Endothelial cell of umbilical vein (primary cell): ENCODE measurements around the gene SERPINB5. TPM values are rescaled to one million over a fixed set of nuclear protein-coding genes. Genes with fewer than 3 reads are reported as not detected.

ENCODE experiments used
- BruUV-seq: library from RNA; stranded (reverse); fragments of 400-500 nt; replicated peaks from 2 replicates; lab custom pipeline; 2021; lab: Mats Ljungman, UMichigan
- CTCF ChIA-PET: fragments of 300-600, 350-600 bp; sonication (Branson Sonifier 250); formaldehyde crosslinking; loops from one replicate; lab custom pipeline; 2021; ENCODE audit warnings: antibody characterized with exemption, inconsistent platforms; lab: Charles Lee
- POLR2A ChIA-PET: fragments of 300-600, 350-600 bp; sonication (Branson Sonifier 250); formaldehyde crosslinking; loops from one replicate; lab custom pipeline; 2021; ENCODE audit warnings: antibody characterized with exemption, inconsistent platforms; lab: Charles Lee
- DNase-seq: peaks from one replicate; pipeline ENCODE4 v3.0.0-alpha.2; 2011; ENCODE audit warnings: low read depth, low spot score
- FAIRE-seq: peaks from 2 replicates; lab custom pipeline; 2011; peaks lifted over from hg19 to GRCh38; lab: Jason Lieb, UNC
- H2AFZ ChIP-seq: 2 replicates; pipeline ENCODE4 v1.6.0; 2012; ENCODE audit warnings: low read depth, low read length, control low read depth, inconsistent platforms
- H3K27ac ChIP-seq: 2 replicates; pipeline ENCODE4 v1.5.1; 2011; ENCODE audit warnings: low read depth, mild to moderate bottlenecking, control low read depth, low read length, moderate library complexity; ENCODE audit not compliant: insufficient read depth
- H3K27me3 ChIP-seq, 2 experiments: 2 replicates each; pipeline versions ENCODE4 v1.6.0 to v1.6.1; 2011; ENCODE audit warnings: low read length in 2 of 2, mixed read lengths in 1 of 2; ENCODE audit not compliant: control insufficient read depth in 2 of 2, insufficient read depth in 2 of 2
- H3K36me3 ChIP-seq, 2 experiments: 2 replicates in 1 of 2; 3 replicates in 1 of 2; pipeline ENCODE4 v1.5.1; 2011; ENCODE audit warnings: low read length in 2 of 2, mild to moderate bottlenecking in 1 of 2, moderate library complexity in 1 of 2; ENCODE audit not compliant: control insufficient read depth in 2 of 2, insufficient read depth in 2 of 2; ENCODE audit errors: extremely low read depth in 1 of 2
- H3K4me1 ChIP-seq: 3 replicates; pipeline ENCODE4 v1.5.1; 2011; ENCODE audit warnings: mild to moderate bottlenecking, low read length; ENCODE audit not compliant: control insufficient read depth, insufficient read depth; ENCODE audit errors: extremely low read depth
- H3K4me2 ChIP-seq: 2 replicates; pipeline ENCODE4 v1.6.1; 2011; ENCODE audit warnings: low read length, control low read depth, mixed read lengths; ENCODE audit not compliant: insufficient read depth
- H3K4me3 ChIP-seq, 3 experiments: fragments of 200-600 bp in 1 of 3; sonication (generic), shearing (Covaris generic) in 1 of 3; replicated peaks in 1 of 3; 2 replicates each; pipeline ENCODE4 v1.5.1; 2011 to 2016; ENCODE audit warnings: control low read depth in 3 of 3, low read length in 3 of 3, mild to moderate bottlenecking in 2 of 3, inconsistent platforms in 1 of 3, low read depth in 1 of 3, moderate library complexity in 1 of 3; ENCODE audit not compliant: insufficient read depth in 1 of 3
- H3K79me2 ChIP-seq: 2 replicates; pipeline ENCODE4 v1.6.0; 2012; ENCODE audit warnings: low read length, inconsistent platforms; ENCODE audit not compliant: control insufficient read depth, insufficient read depth
- H3K9ac ChIP-seq: replicated peaks from 2 replicates; pipeline ENCODE3; 2011; ENCODE audit warnings: low read length, control low read depth; ENCODE audit not compliant: insufficient read depth; ENCODE audit errors: extremely low read depth
- H3K9me1 ChIP-seq: replicated peaks from 3 replicates; pipeline ENCODE4 v1.6.0; 2011; ENCODE audit warnings: mild to moderate bottlenecking, low read length; ENCODE audit not compliant: control insufficient read depth, insufficient read depth; ENCODE audit errors: extremely low read depth
- H3K9me3 ChIP-seq: replicated peaks from 2 replicates; pipeline ENCODE4 v1.5.1; 2012; ENCODE audit warnings: low read length, inconsistent platforms; ENCODE audit not compliant: control insufficient read depth, insufficient read depth
- H4K20me1 ChIP-seq: replicated peaks from 2 replicates; pipeline ENCODE3; 2011; ENCODE audit warnings: mild to moderate bottlenecking, low read length; ENCODE audit not compliant: control insufficient read depth, insufficient read depth; ENCODE audit errors: extremely low read depth
- CTCF ChIP-seq, 2 donors: IDR thresholded peaks; 1 replicate in 1 of 2; 2 replicates in 1 of 2; pipeline ENCODE4 v1.5.1; 2011; ENCODE audit warnings: low read length in 2 of 2, mild to moderate bottlenecking in 2 of 2, moderate library complexity in 2 of 2, control low read depth in 1 of 2, inconsistent platforms in 1 of 2, low read depth in 1 of 2; ENCODE audit not compliant: insufficient read depth in 1 of 2; ENCODE audit errors: extremely low read depth in 1 of 2
- EZH2 ChIP-seq: IDR thresholded peaks from 2 replicates; pipeline ENCODE4 v1.6.1; 2012; ENCODE audit warnings: borderline replicate concordance, low read depth, mild to moderate bottlenecking, moderate library complexity, low read length, inconsistent platforms; ENCODE audit not compliant: severe bottlenecking
- FOS ChIP-seq: IDR thresholded peaks from 2 replicates; pipeline ENCODE4 v1.6.1; 2011; ENCODE audit warnings: mild to moderate bottlenecking, low read length, moderate library complexity, borderline replicate concordance; ENCODE audit not compliant: insufficient read depth
- GATA2 ChIP-seq: IDR thresholded peaks from 2 replicates; pipeline ENCODE4 v1.7.0; 2011; ENCODE audit warnings: low read depth, mild to moderate bottlenecking, moderate library complexity, mixed read lengths, low read length; ENCODE audit not compliant: insufficient read length, insufficient read depth
- JUN ChIP-seq: IDR thresholded peaks from 2 replicates; pipeline ENCODE4 v1.6.1; 2011; ENCODE audit warnings: borderline replicate concordance, low read depth; ENCODE audit not compliant: insufficient read length, insufficient read depth
- MAX ChIP-seq: IDR thresholded peaks from 2 replicates; pipeline ENCODE4 v1.6.1; 2011; ENCODE audit not compliant: insufficient read depth, insufficient read length
- MYC ChIP-seq: IDR thresholded peaks from one replicate; pipeline ENCODE4 v1.6.1; 2011; ENCODE audit warnings: mild to moderate bottlenecking, low read depth, low read length
- POLR2A ChIP-seq: IDR thresholded peaks from 2 replicates; pipeline ENCODE4 v1.6.1; 2012; ENCODE audit warnings: low read depth, mild to moderate bottlenecking, control low read depth, low read length
- POLR2AphosphoS5 ChIP-seq: IDR thresholded peaks from 2 replicates; pipeline ENCODE4 v1.6.1; 2012; ENCODE audit warnings: low read depth, mild to moderate bottlenecking, control low read depth, low read length, moderate library complexity; ENCODE audit not compliant: insufficient read depth
- dilution Hi-C: fragments of 300-500 bp; cut with MboI; formaldehyde crosslinking; loops from one replicate; pipeline ENCODE4 v1.15.0; 2019; ENCODE audit warnings: low sequenced_read_pairs; ENCODE audit not compliant: extremely low pct_ligation_motif_present
- intact Hi-C: fragments of 100-400 bp; cut with micrococcal nuclease; formaldehyde crosslinking; loops from one replicate; pipeline ENCODE4 v1.10.0; 2022
- polyA plus RNA-seq, 4 experiments: library from polyadenylated mRNA; depleted of rRNA in 3 of 4; stranded (reverse) in 3 of 4; unstranded in 1 of 4; fragments of >200 nt; gene quantifications; 2 replicates each; pipeline versions ENCODE4 v1.2.1 to v1.2.3, GENCODE V29; 2011 to 2012; ENCODE audit warnings: missing spikeins in 1 of 4
- total RNA-seq: library from RNA; stranded (reverse); gene quantifications from 2 replicates; pipeline ENCODE4 v1.2.3, GENCODE V29; 2021

Gene SERPINB5
- total and polyA plus RNA-seq, 2 donors (not counting 3 experiments of a cell fraction or from before 2014, with no cell fraction given) = not detected

GRCh38 chr18:63488160-63488559 lies 11.4 kb downstream of the SERPINB5 start:
- H3K27me3 ChIP-seq = peaks cover 3 to 7% of the 10 kb centered on the region in 2 experiments
- TF ChIP-seq POLR2AphosphoS5 (no peak), EZH2 (no peak), CTCF (IDR thresholded peaks at IDR 0.05; ENCODE audit: extremely low read depth in 1 of 2, insufficient read depth in 1 of 2, low read depth in 1 of 2, low read length in 2 of 2) (no peak), FOS (no peak), MAX (no peak), GATA2 (no peak), POLR2A (no peak), MYC (no peak), JUN (no peak)
- POLR2A ChIA-PET = no interaction called here
- H3K9me1 ChIP-seq = no peaks in the 10 kb centered on the region
- H3K36me3 ChIP-seq = no peaks in the 10 kb centered on the region
- no peaks in the 10 kb centered on the region for H3K9me3 ChIP-seq
- no peak overlapping the region for H2AFZ ChIP-seq
- no peak for FAIRE-seq
- H4K20me1 ChIP-seq = no peaks in the 10 kb centered on the region
- H3K4me1 ChIP-seq = no peaks in the 10 kb centered on the region
- no TSS peak for BruUV-seq
- H3K4me2 ChIP-seq = no peak overlapping the region
- H3K4me3 ChIP-seq = no peak overlapping the region
- intact Hi-C loops = no loop called here
- CTCF ChIA-PET = no interaction called here
- dilution Hi-C loops = no loop called here
- H3K79me2 ChIP-seq = no peaks in the 10 kb centered on the region
- H3K27ac ChIP-seq = no peak overlapping the region
- no peak for DNase-seq
- H3K9ac ChIP-seq = no peak overlapping the region
